B cell (primary cell): ENCODE measurements around the gene GTF3A.

Experiments
- CTCF ChIP-seq: fragments of 200-600 bp; IDR thresholded peaks from one replicate; pipeline ENCODE4 v1.8.0; 2022; ENCODE audit warnings: antibody characterized with exemption, mild to moderate bottlenecking
- EZH2 ChIP-seq: IDR thresholded peaks from 2 replicates; pipeline ENCODE4 v1.6.1; 2012; ENCODE audit warnings: borderline replicate concordance, low read depth, mild to moderate bottlenecking, moderate library complexity, low read length; ENCODE audit not compliant: insufficient read depth, poor library complexity, severe bottlenecking

GRCh38 chr13:27409013-27409412 lies 15.4 kb upstream of the GTF3A start:
- no peak for TF ChIP-seq CTCF
- TF ChIP-seq EZH2: no peak
